ENCODE results near the gene SMOC1.

SMOC1 gene

GRCh38 chr14:70050136-70050535 lies 170.9 kb downstream of the SMOC1 start:
- DNase-seq = no peak

- peak; percentile 41 for DNase-seq
Observed at GRCh38 chr14:70052990-70053389, 173.8 kb downstream of the SMOC1 start.

GRCh38 chr14:70057519-70058136 lies 178.4 kb downstream of the SMOC1 start:
- DNase-seq = no peak

DNA sequence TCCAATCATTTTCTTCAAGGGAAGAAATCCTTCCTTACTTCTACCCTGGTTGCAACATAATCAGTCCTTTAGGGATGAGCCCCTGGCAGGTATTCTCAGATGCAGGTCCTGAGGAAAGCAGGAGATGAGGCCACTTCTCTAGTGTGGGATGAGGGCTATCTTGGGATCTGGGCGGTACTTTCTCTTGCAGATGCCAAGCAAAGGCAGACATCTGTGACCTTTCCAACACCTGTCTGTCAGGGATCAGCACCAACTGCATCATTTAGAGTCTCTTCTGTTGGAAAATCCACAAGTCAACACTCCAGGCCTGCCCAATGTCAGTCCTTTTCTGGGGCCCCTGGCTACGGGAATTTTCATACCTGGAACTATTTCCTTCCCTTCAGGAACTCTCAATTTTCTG lies 180.3 kb downstream of the SMOC1 start:
- no peak for DNase-seq

GRCh38 chr14:70061108-70061507 lies 181.9 kb downstream of the SMOC1 start:
- no peak for DNase-seq

GRCh38 chr14:70064136-70064865 lies 185.1 kb downstream of the SMOC1 start:
- DNase-seq = no peak

DNA sequence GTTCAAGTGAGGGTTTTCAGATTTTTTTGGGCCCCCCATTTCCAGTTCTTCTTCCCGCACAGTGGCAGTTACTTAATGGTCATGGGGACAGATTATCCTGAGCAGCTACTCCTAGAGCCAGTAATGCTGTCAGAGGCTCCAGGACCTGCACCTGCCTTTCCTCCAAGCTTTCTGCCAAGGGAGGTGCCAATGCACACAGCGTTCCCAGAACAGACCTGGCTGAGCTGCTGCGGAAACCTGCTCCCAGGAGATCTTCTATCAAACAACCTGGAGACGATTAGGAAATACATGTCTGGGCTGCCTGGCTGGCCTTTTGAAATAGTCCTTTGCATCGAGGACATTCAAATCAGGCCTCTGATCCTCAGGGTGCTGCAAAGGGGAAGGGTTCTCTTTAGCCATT lies 188.6 kb downstream of the SMOC1 start:
- DNase-seq = no peak

GRCh38 chr14:70069186-70069585 lies 190.0 kb downstream of the SMOC1 start:
- no peak for DNase-seq

DNA sequence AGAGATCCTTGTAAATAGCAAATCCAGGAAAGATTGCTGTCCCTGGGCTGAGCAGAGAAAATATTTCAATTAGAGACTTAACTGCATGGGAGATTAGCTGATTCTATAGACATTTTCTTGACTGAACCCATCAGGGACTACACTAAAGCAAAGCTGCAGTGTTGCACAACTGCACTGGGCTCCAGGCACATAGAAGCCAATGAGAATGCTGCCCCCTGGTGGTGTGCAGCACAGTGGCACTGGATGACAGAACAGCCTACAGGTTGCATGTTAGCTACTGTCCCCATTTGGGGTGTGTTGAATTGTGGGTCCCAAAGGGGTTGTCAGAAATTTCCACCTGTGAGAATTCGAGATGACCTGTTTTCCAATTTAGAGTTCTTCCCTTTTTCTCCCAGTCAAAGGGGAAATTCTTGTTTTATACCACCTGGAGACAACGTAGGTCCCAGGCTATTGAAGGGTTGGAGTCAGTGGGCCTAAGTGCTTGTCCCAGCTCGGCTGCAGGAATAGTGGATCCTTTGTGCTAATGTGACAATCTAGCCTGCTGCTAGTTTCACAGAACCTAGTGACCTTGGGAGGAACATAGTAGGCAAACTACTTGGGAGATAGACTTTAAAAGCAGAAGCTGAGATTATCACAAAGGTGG lies 194.8 kb downstream of the SMOC1 start:
- peak; percentile 75 for DNase-seq

GRCh38 chr14:70077005-70077404 lies 197.8 kb downstream of the SMOC1 start:
- no peak for DNase-seq

- no peak for DNase-seq
Observed at GRCh38 chr14:70077720-70078119, 198.5 kb downstream of the SMOC1 start.

GRCh38 chr14:70078329-70078728 lies 199.1 kb downstream of the SMOC1 start:
- no peak for DNase-seq

GRCh38 chr14:70080076-70080475 lies 200.9 kb downstream of the SMOC1 start:
- no peak for DNase-seq
